GM19324 (cell line): ENCODE results near the gene PMS1.
"Not testable (repeated sequence)": the region's sequence is repeated elsewhere in the genome, so short reads cannot be mapped to it uniquely, and the experiment has no call there.

Experiments
- ATAC-seq: cut with Tn5 transposase; IDR thresholded peaks from one replicate; pipeline ENCODE4 v1.9.1; 2021; ENCODE audit warnings: mild to moderate bottlenecking, moderate library complexity; ENCODE audit not compliant: unreplicated experiment, low FRiP score

Gene PMS1

GRCh38 chr2:189803431-189803830 is 19.2 kb downstream of the PMS1 start:
- ATAC-seq = no peak

GRCh38 chr2:189818249-189819038 is 34.2 kb downstream of the PMS1 start:
- no peak for ATAC-seq

GRCh38 chr2:189819297-189819704 is 35.1 kb downstream of the PMS1 start:
- no peak for ATAC-seq

GRCh38 chr2:189821953-189822748 is 37.9 kb downstream of the PMS1 start:
- no peak for ATAC-seq

DNA sequence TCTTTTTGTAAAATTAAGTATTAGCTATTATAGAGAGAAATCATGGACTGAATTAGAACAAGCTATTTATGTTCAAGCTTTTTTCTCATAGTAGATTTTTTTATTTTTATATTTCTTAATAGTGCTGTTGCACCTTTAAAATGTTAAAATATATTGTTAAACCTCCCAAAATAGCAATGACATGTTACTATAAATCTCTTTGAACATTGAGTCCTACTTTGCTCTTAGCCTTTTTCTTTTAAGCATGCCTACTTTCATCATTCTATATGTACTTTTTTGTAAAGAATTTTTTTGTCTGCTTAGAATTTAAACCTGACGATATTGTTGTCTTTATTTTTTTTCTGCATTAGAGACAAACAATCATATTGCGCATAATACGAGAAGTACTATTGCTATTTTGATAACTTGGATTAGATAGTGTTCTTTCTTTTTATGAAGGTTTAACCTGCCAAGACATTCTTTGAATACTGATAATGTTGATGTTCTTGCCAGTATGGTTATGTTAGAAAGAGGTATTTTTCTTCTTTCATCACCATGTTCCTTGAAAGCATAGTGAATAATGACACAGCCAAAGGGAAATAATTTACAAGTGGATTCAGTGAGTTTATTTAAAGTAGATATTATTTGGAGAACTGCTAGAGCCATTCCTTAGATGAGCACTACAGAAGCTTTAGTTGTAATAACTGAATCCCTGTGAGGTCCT is 40.6 kb downstream of the PMS1 start:
- no peak for ATAC-seq

DNA sequence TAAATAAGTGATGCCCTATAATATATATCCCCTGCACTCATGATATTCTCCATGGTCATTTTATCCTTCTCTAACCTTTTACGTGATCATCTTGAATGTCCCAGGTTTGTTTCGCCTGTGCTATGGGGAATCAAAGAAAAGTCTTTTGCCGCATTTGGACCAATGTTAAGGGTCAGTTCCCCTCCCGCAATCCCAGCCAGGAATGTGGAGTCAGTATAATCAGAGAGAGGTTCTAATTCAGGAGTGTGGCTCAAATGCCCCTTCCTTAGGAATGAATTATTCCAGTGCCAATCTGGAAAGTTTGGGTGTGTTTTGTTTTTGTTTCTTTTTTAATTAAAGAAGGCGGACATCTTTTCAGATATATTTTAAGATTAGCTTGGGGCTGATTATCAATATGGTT is 41.8 kb downstream of the PMS1 start:
- ATAC-seq = no peak

- ATAC-seq = no peak
Observed at GRCh38 chr2:189829102-189829833, 45.0 kb downstream of the PMS1 start.

- no peak for ATAC-seq
Observed at GRCh38 chr2:189830510-189830909, 46.3 kb downstream of the PMS1 start.

- ATAC-seq = no peak
Observed at GRCh38 chr2:189834059-189834458, 49.8 kb downstream of the PMS1 start.

DNA sequence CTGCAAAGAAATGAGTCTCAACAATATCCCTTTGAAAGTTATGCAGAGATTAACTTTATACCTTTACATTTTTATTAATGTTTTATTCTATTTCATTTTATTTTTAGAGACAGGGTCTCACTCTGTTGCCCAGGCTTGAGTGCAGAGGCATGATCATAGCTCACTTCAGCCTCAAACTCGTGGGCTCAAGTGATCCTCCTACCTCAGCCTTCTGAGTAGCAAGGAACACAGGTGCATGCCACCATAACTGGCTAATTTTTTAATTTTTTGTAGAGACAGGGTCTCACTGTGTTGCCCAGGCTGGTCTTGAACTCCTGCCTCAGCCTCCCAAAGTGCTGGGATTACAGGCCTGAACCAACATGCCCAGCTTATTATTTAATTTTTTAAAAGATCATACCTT is 50.4 kb downstream of the PMS1 start:
- not testable (repeated sequence) for ATAC-seq

DNA sequence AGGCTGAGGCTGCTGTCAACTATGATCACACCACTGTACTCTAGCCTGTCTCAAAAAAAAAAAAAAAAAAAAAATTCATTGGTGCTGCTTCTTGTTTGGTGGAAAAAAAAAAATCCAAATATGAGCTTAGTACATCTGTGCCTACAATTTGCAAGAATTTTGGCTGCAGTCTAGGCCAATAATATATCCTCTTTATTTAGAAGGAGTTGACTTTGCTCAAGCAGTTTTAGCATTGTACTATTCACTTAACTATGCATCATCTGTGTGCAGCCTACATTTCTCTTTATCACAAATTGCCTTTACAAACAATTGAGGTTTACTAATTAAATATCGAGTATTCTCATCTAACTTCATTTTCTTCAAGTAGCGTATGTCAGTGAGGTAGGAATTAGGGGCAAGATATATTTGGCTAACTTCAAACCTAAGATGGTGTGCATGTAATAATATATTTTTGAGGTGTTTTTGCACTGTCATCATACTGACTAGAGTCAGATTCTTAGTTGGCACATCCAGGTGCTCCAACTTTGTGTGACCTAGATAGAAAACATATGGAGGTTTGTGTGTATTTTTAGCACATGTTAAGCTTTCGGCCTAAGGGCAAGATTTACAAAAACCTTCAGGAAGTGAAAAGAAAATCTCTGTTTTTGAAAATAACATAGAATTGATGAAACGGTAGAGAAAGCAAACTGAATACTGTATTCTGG is 51.8 kb downstream of the PMS1 start:
- no peak for ATAC-seq

DNA sequence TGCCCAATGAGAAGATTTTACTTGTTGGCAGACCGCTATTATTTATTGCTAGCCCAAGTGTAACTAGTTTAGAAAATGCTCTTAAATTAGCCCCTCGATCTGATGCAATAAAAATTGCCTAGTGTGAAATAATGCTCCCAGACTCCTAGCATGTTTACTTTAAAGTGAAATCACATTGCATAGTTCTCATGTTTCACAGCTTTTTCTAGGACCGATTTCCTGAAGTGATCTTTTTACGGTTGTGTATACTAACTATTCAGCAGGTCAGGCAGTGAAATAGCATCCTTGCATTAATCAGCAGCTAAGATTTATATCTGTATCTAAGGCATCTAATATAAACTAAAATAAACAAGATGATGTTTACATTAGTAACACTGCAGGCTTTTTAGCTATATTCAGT is 52.4 kb downstream of the PMS1 start:
- no peak for ATAC-seq

GRCh38 chr2:189837326-189837725 is 53.1 kb downstream of the PMS1 start:
- ATAC-seq = no peak

GRCh38 chr2:189841019-189841418 is 56.8 kb downstream of the PMS1 start:
- ATAC-seq = no peak

DNA sequence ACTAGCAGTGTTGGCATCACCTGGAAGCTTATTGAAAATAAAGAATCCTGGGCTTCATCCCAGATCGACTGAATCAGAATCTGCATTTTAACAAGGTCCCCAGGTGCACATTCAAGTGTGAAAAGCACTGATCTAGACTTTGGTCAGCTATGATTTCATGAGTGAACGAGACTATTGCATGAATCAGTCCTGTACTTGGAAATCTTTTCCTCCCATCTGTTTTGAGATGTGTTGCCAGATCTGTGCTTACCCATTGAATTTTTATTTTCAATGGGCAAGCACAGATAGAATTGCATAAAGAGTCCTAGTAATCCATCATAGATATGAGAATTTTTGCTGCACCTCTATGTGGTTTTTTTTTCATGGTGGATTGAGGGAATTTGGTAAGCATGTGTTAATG is 64.0 kb downstream of the PMS1 start:
- no peak for ATAC-seq

DNA sequence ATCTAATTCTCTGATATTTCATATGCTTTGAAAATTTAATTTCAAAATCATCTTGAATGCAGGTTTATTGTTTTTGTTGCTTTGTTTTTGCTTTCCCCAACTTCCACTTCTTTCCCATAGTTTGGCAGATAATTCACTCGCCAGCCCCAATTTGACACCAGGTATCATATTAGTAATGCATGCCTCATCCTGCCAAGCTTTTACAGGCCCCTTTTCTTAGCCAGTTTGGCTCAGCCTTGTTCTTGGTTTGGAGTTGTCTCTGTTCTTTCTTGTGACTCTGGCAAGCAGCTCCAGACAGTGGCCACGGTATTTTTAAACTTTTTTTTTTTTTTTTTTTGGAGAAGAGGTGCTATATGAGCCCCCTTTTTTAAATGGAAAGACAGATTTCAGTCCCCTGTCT is 65.3 kb downstream of the PMS1 start:
- no peak for ATAC-seq

DNA sequence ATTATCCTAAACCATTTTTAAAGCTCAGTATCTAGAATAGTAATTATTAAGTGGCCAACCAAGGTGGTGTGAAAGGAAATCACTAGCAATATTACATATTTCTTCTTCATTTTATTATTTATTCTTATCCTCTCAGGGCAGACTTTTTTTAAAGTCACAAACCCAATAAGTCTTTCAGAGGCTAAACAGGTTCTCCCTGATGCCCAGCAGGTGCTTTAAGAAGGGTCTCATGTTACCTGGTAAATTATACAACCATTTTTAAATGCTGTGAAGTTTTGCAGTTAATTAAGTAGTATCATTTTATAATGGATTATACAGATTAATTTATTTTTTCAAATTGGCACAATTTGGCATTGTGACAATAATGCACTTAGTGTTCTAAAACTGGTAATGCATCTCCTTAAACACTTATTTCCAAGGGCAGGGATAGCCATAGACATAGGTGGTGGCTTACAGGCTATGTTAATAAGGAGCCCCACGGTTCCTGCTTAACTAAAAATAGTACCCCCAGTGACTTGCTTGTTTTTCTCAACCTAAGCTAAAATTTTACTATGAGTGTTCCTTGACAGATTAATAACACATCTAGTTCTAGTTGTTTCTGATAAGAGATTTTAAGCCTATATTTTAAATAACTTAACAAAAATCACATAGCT is 67.0 kb downstream of the PMS1 start:
- ATAC-seq = no peak

GRCh38 chr2:189854187-189854586 is 69.9 kb downstream of the PMS1 start:
- ATAC-seq = no peak

DNA sequence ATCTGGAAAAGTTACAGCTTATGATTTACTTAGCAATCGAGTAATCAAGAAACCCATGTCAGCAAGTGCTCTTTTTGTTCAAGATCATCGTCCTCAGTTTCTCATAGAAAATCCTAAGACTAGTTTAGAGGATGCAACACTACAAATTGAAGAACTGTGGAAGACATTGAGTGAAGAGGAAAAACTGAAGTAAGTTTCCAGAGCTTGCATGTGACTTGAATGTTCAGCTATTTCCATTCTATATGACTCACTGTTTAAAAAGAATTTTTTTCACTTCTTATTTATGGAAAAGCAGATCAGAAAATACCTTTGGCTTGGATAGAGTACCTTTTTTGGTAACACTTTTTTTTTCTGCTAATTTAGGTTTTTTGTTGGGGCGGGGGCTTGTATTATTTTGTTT is 70.7 kb downstream of the PMS1 start:
- no peak for ATAC-seq

- no peak for ATAC-seq
Observed at GRCh38 chr2:189858291-189858690, 74.0 kb downstream of the PMS1 start.
